DMS 273 (cell line): Measurements from ENCODE around the gene CASTOR1.

ENCODE experiments used
- DNase-seq: peaks from one replicate; lab custom pipeline; 2025; ENCODE audit not compliant: unreplicated experiment; lab: John Stamatoyannopoulos, UW

CASTOR1 gene

GRCh38 chr22:30320021-30320556, 30.8 kb upstream of the CASTOR1 start:
- no peak for DNase-seq

- no peak for DNase-seq
Observed at GRCh38 chr22:30318799-30319419, 29.6 kb upstream of the CASTOR1 start.

GRCh38 chr22:30317778-30318177, 28.5 kb upstream of the CASTOR1 start:
- no peak for DNase-seq

- DNase-seq, result no peak
Observed at GRCh38 chr22:30315962-30316576, 26.8 kb upstream of the CASTOR1 start.

- no peak for DNase-seq
Observed at GRCh38 chr22:30314915-30315314, 25.6 kb upstream of the CASTOR1 start.

GRCh38 chr22:30313527-30314363, 24.4 kb upstream of the CASTOR1 start:
- no peak for DNase-seq

- no peak for DNase-seq
Observed at GRCh38 chr22:30312053-30312452, 22.7 kb upstream of the CASTOR1 start.

GRCh38 chr22:30310881-30311771, 21.8 kb upstream of the CASTOR1 start:
- DNase-seq, result no peak

GRCh38 chr22:30309951-30310741, 20.8 kb upstream of the CASTOR1 start:
- DNase-seq, result no peak

GRCh38 chr22:30308518-30309230, 19.4 kb upstream of the CASTOR1 start:
- DNase-seq, result no peak

- no peak for DNase-seq
Observed at GRCh38 chr22:30308093-30308492, 18.8 kb upstream of the CASTOR1 start.

GRCh38 chr22:30307041-30307574, 17.8 kb upstream of the CASTOR1 start:
- DNase-seq, result no peak

GRCh38 chr22:30306627-30307011, 17.3 kb upstream of the CASTOR1 start:
- no peak for DNase-seq

GRCh38 chr22:30305906-30306626, 16.8 kb upstream of the CASTOR1 start:
- no peak for DNase-seq

- DNase-seq, result no peak
Observed at GRCh38 chr22:30305519-30305905, 16.2 kb upstream of the CASTOR1 start.

GRCh38 chr22:30304495-30305244, 15.4 kb upstream of the CASTOR1 start:
- peak; percentile 27 for DNase-seq

GRCh38 chr22:30302810-30303138, 13.5 kb upstream of the CASTOR1 start:
- no peak for DNase-seq
